ENCODE measurements around the gene CACNA1C.

CACNA1C gene

GRCh38 chr12:2593045-2593444, 540.3 kb downstream of the CACNA1C start:
- FAIRE-seq: no peak
- DNase-seq (ENCODE audit: insufficient read length, low spot score): no peak
- no peak for TF ChIP-seq PAX5 (IDR thresholded peaks at IDR 0.05; ENCODE audit: insufficient read depth, low read length, severe bottlenecking)
- no peak for TF ChIP-seq TAF1 (IDR thresholded peaks at IDR 0.05; ENCODE audit: low read depth, low read length)
- no peak for TF ChIP-seq POU2F2 (IDR thresholded peaks at IDR 0.05; ENCODE audit: low read depth, low read length)
- no peak for TF ChIP-seq POLR2A (IDR thresholded peaks at IDR 0.05; ENCODE audit: low read depth, low read length)
- TF ChIP-seq SPI1 (IDR thresholded peaks at IDR 0.05; ENCODE audit: low read depth, low read length): no peak
- no peak for TF ChIP-seq POLR2AphosphoS5 (IDR thresholded peaks at IDR 0.05; ENCODE audit: low read depth, low read length)

GRCh38 chr12:2596441-2596840, 543.7 kb downstream of the CACNA1C start:
- TF ChIP-seq TAF1 (IDR thresholded peaks at IDR 0.05; ENCODE audit: low read depth, low read length) (no peak), POLR2AphosphoS5 (IDR thresholded peaks at IDR 0.05; ENCODE audit: low read depth, low read length) (no peak), PAX5 (IDR thresholded peaks at IDR 0.05; ENCODE audit: insufficient read depth, low read length, severe bottlenecking) (no peak)
- FAIRE-seq (no peak), DNase-seq (ENCODE audit: insufficient read length, low spot score) (no peak)

- TF ChIP-seq POLR2A (IDR thresholded peaks at IDR 0.05; ENCODE audit: low read depth, low read length): no peak
- TF ChIP-seq POU2F2 (IDR thresholded peaks at IDR 0.05; ENCODE audit: low read depth, low read length): no peak
- no peak for TF ChIP-seq TAF1 (IDR thresholded peaks at IDR 0.05; ENCODE audit: low read depth, low read length)
- no peak for TF ChIP-seq POLR2AphosphoS5 (IDR thresholded peaks at IDR 0.05; ENCODE audit: low read depth, low read length)
- no peak for TF ChIP-seq PAX5 (IDR thresholded peaks at IDR 0.05; ENCODE audit: insufficient read depth, low read length, severe bottlenecking)
- TF ChIP-seq SPI1 (IDR thresholded peaks at IDR 0.05; ENCODE audit: low read depth, low read length): no peak
- no peak for DNase-seq (ENCODE audit: insufficient read length, low spot score)
- FAIRE-seq: no peak
Observed at GRCh38 chr12:2605301-2605700, 552.5 kb downstream of the CACNA1C start.

DNA sequence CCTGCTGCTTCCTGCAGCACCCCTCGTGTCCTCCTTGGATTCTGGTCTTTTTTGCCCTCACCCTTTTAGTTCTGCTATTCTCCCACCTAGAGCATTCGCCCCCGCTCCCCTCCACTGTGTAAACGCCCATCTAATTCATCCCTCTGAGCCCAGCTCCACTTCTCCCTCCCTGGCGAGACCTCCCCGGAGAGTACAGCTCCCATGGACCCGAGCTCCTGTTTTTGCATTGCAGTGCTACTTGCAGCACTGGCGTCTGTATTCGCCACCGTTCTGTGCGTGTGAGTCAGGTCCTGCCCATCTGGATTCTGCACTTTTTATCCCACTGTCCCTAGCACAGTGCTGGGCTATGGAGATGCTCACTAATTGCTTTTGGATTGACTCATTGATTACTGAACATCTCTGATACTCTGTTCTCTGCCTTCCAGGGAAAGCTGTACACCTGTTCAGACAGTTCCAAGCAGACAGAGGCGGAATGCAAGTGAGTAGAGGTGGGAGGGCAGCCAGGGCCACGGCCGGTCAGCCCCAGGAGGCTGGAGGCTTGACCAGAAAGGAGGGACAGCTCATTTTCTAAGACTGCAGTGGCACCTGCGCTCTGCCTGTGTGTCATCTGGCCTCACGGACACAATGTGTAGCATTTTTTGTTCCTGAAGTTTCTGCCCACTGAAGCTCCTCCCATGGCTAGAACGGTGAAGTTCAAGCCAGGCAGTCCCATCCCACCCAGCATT, 553.6 kb downstream of the CACNA1C start:
- TF ChIP-seq SPI1 (IDR thresholded peaks at IDR 0.05; ENCODE audit: low read depth, low read length) (no peak), PAX5 (IDR thresholded peaks at IDR 0.05; ENCODE audit: insufficient read depth, low read length, severe bottlenecking) (no peak), POU2F2 (IDR thresholded peaks at IDR 0.05; ENCODE audit: low read depth, low read length) (no peak)
- FAIRE-seq: no peak
- no peak for DNase-seq (ENCODE audit: insufficient read length, low spot score)

GRCh38 chr12:2607881-2608607, 555.3 kb downstream of the CACNA1C start:
- TF ChIP-seq PAX5 (IDR thresholded peaks at IDR 0.05; ENCODE audit: insufficient read depth, low read length, severe bottlenecking): no peak
- no peak for TF ChIP-seq POU2F2 (IDR thresholded peaks at IDR 0.05; ENCODE audit: low read depth, low read length)
- no peak for TF ChIP-seq SPI1 (IDR thresholded peaks at IDR 0.05; ENCODE audit: low read depth, low read length)
- TF ChIP-seq TAF1 (IDR thresholded peaks at IDR 0.05; ENCODE audit: low read depth, low read length): no peak
- no peak for TF ChIP-seq POLR2AphosphoS5 (IDR thresholded peaks at IDR 0.05; ENCODE audit: low read depth, low read length)
- DNase-seq (ENCODE audit: insufficient read length, low spot score) (no peak), FAIRE-seq (no peak)

DNA sequence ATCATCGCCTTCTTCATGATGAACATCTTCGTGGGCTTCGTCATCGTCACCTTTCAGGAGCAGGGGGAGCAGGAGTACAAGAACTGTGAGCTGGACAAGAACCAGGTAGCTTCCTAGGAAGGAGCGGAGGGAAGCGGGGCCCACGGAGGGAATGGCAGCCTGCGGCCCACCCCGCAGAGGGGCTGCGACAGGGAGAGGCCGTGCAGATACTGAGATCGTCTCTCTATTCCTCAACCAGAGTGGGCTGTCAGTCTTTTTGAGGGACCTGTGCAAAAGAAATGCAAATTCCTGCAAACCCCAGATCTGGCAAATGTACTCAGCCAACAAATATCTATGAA, 555.8 kb downstream of the CACNA1C start:
- no peak for FAIRE-seq
- no peak for DNase-seq (ENCODE audit: insufficient read length, low spot score)
- no peak for TF ChIP-seq PAX5 (IDR thresholded peaks at IDR 0.05; ENCODE audit: insufficient read depth, low read length, severe bottlenecking)
- TF ChIP-seq TAF1 (IDR thresholded peaks at IDR 0.05; ENCODE audit: low read depth, low read length): no peak
- no peak for TF ChIP-seq POLR2A (IDR thresholded peaks at IDR 0.05; ENCODE audit: low read depth, low read length)
- TF ChIP-seq SPI1 (IDR thresholded peaks at IDR 0.05; ENCODE audit: low read depth, low read length): no peak
- no peak for TF ChIP-seq POLR2AphosphoS5 (IDR thresholded peaks at IDR 0.05; ENCODE audit: low read depth, low read length)
- TF ChIP-seq POU2F2 (IDR thresholded peaks at IDR 0.05; ENCODE audit: low read depth, low read length): no peak

DNA sequence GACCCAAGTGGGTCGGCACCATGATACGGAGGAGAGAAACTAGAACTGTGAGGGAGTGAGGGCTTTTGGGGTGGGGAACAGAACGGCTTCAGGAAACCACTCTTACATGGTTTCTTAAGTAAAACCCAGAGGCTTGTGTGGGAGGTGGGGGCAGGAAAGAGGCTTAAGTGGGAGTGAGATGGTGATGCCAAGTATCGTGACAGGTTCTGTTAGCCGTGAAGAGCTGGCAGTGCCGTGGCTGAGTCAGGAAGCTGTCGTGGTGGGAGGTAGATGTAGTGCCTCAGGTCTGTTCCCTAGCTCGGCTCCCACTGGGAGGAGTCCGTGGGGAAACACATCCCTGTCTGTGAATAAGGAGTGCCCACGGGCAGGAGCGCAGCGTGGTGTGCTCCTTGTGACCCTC, 556.2 kb downstream of the CACNA1C start:
- TF ChIP-seq TAF1 (IDR thresholded peaks at IDR 0.05; ENCODE audit: low read depth, low read length): no peak
- TF ChIP-seq POU2F2 (IDR thresholded peaks at IDR 0.05; ENCODE audit: low read depth, low read length): no peak
- no peak for TF ChIP-seq POLR2AphosphoS5 (IDR thresholded peaks at IDR 0.05; ENCODE audit: low read depth, low read length)
- TF ChIP-seq POLR2A (IDR thresholded peaks at IDR 0.05; ENCODE audit: low read depth, low read length): no peak
- no peak for TF ChIP-seq PAX5 (IDR thresholded peaks at IDR 0.05; ENCODE audit: insufficient read depth, low read length, severe bottlenecking)
- no peak for TF ChIP-seq SPI1 (IDR thresholded peaks at IDR 0.05; ENCODE audit: low read depth, low read length)
- FAIRE-seq (no peak), DNase-seq (ENCODE audit: insufficient read length, low spot score) (no peak)

GRCh38 chr12:2610358-2610757, 557.6 kb downstream of the CACNA1C start:
- TF ChIP-seq POLR2AphosphoS5 (IDR thresholded peaks at IDR 0.05; ENCODE audit: low read depth, low read length) (no peak), POU2F2 (IDR thresholded peaks at IDR 0.05; ENCODE audit: low read depth, low read length) (no peak), POLR2A (IDR thresholded peaks at IDR 0.05; ENCODE audit: low read depth, low read length) (no peak), TAF1 (IDR thresholded peaks at IDR 0.05; ENCODE audit: low read depth, low read length) (no peak), PAX5 (IDR thresholded peaks at IDR 0.05; ENCODE audit: insufficient read depth, low read length, severe bottlenecking) (no peak), SPI1 (IDR thresholded peaks at IDR 0.05; ENCODE audit: low read depth, low read length) (no peak)
- no peak for FAIRE-seq
- DNase-seq (ENCODE audit: insufficient read length, low spot score): no peak

- FAIRE-seq (no peak), DNase-seq (ENCODE audit: insufficient read length, low spot score) (no peak)
- TF ChIP-seq POU2F2 (IDR thresholded peaks at IDR 0.05; ENCODE audit: low read depth, low read length) (no peak), SPI1 (IDR thresholded peaks at IDR 0.05; ENCODE audit: low read depth, low read length) (no peak)
Observed at GRCh38 chr12:2613326-2614073, 560.7 kb downstream of the CACNA1C start.

Data from GM12891 (cell line).